Keratinocyte (primary cell): ENCODE data around the gene TAS2R30.
"Not testable (repeated sequence)": the region's sequence is repeated elsewhere in the genome, so short reads cannot be mapped to it uniquely, and the experiment has no call there.

Experiments used
- CTCF ChIP-seq, 3 experiments: IDR thresholded peaks in 1 of 3; conservative IDR thresholded peaks in 1 of 3; optimal IDR thresholded peaks in 1 of 3; 2 replicates in 2 of 3; 3 replicates in 1 of 3; pipeline versions ENCODE3 to v1.5.1; 2011; ENCODE audit warnings: low read length in 3 of 3, mild to moderate bottlenecking in 3 of 3, moderate library complexity in 2 of 3, control low read depth in 1 of 3, inconsistent platforms in 1 of 3; ENCODE audit not compliant: insufficient read depth in 2 of 3; ENCODE audit errors: extremely low read depth in 1 of 3
- EZH2 ChIP-seq: IDR thresholded peaks from one replicate; pipeline ENCODE4 v1.6.1; 2012; ENCODE audit warnings: inconsistent platforms, mild to moderate bottlenecking, low read length, moderate library complexity

GRCh38 chr12:11111213-11111612, 23.2 kb downstream of the TAS2R30 start:
- TF ChIP-seq CTCF (optimal IDR thresholded peaks at IDR 0.05 in 1 of 3, IDR thresholded peaks at IDR 0.05 in 1 of 3, conservative IDR thresholded peaks at IDR 0.05 in 1 of 3; ENCODE audit: extremely low read depth in 1 of 3, insufficient read depth in 2 of 3, low read length in 3 of 3); EZH2: not testable (repeated sequence)
